ENCODE data around the gene NAB1.
"Not testable (repeated sequence)": the region's sequence is repeated elsewhere in the genome, so short reads cannot be mapped to it uniquely, and the experiment has no call there.

Gene NAB1, protein sequence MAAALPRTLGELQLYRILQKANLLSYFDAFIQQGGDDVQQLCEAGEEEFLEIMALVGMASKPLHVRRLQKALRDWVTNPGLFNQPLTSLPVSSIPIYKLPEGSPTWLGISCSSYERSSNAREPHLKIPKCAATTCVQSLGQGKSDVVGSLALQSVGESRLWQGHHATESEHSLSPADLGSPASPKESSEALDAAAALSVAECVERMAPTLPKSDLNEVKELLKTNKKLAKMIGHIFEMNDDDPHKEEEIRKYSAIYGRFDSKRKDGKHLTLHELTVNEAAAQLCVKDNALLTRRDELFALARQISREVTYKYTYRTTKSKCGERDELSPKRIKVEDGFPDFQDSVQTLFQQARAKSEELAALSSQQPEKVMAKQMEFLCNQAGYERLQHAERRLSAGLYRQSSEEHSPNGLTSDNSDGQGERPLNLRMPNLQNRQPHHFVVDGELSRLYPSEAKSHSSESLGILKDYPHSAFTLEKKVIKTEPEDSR

DNA sequence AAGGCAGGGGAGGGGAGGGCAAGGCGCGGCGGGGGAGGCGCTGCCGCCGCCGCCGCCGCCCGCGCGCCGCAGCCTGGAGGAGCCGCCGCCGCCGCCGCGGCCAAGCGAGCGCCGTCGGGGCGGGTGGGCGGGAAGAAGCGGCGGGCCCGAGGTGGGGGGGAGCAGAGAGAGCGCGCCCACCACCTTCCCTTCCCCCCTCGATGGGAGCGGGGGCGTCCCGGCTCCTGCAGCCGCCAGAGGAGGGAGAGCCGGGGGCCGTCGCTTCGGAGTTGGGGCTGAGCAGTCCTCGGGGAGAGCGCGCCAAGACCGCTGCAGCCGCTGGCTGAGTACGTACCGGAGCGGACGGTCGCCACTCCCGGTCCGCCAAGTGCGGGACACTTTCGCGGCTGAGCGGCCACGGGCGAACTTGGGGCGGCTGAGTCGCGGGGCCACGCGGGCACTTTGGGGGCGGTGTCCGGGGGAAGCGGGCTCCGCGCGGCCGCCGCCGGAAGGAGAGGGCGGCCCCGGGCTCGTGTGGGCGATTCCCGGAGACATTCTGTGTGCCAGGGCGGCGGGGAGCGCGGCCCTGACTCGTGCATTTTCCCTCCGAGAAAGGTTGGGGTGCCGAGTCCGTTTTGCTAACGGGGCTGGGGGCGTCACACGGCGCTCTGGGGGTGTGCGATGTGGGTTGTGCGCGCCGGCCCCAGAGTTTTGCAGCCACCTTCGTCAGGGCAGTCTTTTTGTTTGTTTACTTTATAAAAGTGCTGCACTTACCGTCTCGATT, at the start of gene NAB1:
NAB1 (plus strand) TSS at position 49 of the 763 bp plus-strand sequence. CDS start 10,094 bp downstream, outside the sequence.
- FAIRE-seq: no peak

DNA sequence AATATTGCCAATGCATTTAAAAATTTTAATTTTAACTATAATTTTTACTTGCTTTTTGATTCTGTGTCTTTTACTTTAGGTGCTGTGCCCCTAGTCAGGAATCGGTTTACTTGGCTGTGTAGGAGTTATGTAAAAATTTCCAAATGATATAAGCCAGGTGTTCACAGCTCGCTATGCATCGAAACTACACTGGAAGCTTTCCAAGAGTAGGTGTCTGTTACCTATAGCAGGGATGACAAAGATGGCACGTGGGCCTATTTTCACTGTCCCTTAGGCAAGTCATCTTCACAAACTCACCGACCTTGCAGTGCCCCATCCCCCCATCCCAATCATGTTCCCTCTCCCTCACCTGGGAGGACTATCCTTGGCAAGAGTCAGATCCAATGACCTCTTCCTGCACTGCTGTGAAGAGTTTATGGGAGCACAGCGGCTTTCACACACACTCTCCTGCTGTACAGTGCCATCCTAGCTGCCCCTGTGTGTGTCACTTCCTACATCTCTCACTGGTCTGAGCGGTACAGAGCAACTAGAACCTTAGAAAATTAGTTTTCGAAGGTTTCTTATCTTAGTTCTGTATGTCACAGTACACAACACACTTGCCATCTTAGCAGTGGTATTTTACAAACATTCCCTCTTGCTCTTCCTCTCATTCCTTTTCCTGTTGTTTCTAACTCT, 49.2 kb upstream of the NAB1 start:
- no peak for FAIRE-seq

DNA sequence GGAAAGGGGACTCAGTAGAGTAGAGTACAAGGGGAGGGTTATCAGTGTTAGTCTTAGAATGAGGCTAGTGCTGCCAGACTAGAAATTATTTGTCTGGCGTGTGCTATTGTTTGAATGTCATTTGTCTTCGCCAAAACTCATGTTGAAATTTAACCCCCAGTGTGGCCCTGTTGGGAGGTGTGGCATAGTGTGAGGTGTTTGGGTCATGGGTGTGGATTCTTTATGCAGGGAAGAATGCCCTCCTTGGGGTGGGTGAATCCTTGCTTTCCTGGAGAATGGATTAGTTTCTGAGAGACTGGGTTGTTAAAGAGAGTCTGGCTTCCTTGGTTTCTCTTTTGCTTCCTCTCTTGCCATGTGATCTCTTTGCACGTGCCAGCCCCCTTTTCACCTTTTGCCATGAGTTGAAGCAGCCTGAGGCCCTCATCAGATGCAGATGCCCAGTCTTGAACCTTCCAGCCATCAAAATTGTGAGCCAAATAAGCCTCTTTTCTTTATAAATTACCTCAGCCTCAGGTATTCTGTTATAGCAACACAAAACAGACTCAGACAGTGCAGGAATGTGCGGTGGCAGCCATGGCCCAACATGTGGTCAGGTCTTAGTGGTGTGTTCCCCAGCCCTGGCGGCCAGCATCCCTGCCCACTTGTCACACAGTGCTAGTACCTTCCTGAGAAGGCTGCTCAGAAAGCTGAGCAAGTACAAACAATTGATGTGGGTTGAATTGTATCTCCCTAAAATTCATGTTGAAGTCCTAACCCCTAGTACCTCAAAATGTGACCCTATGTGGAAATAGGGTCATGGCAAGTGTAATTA, 48.4 kb upstream of the NAB1 start:
- FAIRE-seq: no peak

DNA sequence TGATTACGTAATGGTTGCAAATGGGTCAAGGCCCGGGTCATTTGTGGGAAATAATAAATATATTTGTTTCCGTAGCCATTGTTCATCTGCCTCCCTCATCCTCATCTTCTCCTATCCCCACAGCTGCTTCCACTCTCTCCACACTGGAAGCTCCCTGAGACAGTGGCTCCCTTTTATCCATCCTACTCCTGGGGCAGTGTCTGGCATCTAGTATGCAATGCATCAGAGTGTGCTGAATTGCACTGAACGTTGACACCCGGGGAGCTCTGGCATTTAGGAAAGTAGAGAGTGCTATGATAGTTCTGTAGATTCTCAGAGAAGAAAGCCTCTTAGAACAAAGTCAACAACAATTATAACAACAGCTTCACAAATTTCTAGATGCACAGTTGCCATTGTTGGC, 45.5 kb upstream of the NAB1 start:
- no peak for FAIRE-seq

DNA sequence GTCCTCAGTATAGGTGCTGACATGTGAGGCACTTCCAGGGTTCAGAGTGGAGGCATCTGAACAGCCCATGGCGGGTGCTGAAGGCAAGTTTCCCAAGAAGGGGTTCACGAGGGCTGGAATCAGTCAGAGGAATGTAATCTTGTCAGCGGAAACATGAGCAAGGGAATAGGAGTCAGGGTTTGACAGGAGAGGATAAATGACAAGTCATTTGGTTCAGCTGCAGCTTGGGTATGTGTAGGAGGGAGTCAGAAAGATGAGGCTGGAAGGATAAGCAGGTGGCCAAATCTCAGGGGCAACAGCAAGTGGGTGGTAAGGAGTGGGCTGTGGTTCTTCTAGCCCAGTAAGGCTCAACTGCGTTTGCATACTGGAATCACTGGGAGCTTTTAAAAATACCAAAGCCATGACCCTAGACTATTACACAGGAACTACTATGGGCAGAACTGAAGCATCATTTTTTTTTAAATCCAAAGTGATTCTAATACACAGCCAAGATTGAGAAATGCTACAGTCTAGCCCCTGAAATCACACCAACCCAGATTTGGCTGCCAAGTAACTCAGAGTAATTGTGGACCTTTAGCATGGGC, 41.8 kb upstream of the NAB1 start:
- FAIRE-seq: no peak

DNA sequence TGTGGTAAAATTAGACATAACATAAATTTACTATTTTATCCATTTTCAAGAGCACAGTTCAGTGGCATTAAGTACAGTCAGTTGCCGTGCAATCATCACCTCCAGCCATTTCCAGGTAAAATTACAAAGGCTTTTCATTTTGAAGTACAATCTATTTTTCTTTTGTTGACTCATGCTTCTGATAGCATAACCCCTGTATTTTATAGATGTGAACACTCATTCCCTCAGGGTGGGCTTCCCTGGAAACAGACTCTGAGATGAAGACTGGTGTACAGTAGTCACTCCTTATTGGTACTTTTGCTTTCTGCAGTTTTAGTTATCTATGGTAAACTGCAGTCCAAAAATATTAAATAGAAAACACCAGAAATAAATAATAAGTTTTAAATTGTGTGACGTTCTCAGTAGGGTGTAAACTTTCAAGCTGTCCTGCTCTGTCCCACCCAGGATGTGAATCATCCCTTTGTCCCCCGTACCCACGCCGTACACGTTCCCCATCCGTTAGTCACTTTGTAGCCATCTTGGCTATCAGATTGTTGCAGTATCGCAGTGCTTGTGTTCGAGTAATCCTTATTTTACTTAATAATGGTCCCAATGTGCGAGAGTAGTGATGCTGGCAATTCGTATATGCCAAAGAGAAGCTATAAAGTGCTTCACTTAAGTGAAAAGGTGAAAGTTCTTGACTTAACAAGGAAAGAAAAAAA, 41.1 kb upstream of the NAB1 start:
- FAIRE-seq: no peak

DNA sequence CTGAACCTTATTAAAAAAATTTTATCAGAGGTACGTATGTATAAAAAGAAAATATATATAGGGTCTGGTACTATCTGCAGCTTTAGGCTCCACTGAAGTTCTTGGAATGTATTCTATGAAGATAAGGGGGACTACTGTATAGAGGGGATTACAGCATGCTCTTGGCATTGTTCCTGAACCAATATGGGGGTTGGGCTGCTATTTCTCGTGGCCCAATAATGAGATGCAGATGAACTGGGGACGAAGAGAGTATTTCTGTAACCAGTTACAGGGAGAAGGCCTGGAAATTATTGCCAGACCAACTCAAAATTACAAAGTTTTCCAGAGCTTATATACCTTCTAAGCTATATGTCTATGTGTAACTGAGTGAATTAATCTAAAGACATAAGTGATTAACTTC, 40.0 kb upstream of the NAB1 start:
- FAIRE-seq: not testable (repeated sequence)

DNA sequence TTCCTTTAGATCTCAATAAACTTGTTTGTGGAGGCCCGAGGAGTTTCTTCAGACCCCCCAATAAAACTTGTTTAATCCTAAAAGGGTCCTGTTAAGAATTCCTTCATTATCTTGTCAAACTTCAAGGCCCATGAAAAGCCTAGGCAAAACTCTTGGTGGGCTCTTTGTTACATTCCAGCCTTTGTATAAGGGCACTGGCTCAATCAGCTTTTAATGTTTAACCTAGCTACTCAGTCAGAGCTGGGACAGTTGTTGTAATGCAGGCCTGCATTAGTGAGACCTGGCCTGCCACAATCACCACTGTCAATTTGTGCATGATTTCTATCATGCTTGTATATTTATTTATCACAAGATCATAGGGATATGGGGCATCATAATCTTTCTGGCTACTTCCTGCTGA, 39.5 kb upstream of the NAB1 start:
- not testable (repeated sequence) for FAIRE-seq

DNA sequence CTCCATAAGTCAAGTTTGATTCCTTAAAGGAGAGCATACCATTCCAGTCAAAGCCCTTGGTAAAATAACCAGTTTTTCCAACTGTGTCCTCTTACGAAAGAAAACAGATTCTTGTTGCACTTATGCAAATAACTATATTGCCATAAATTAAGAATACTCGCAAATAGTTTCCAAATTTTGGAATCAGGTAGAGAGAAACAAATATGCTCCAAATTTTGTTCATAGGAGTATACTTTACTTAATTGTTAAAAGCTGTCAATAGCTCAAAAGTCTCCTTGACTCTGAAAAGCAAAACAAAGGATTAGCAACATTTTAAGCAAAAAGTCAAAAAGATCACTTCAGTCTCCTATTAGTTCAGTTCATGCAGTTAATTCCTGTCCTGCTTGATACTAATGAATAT, 38.4 kb upstream of the NAB1 start:
- not testable (repeated sequence) for FAIRE-seq

DNA sequence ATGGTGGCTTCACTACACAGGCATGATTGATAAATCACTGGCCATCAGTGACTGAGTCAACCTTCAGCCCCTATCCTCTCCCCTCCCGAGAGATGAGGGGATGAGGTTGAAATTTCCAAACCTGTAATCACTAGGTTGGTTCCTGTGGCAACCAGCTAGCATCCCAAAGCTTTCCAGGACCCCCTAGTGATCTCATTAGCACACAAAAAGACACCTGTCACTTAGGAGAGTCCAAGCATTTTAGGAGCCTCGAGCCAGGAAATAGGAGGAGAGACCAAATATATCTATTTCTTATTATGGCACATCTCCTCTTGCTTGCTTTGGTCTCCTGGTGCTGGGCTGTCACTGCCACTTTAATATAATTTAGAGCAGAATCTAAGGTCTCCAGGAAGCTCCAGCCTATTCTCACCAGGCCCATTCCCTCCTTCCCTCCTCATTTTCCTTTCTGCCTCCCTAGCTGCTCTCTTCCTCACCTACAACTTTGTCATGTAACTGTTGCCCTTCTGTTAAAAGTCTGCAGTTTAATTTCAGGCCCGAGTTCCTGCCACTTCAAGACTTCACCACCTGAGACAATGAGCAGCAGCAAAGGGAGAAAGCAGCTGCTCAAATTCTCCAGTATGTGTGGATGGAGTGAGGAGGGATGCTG, 33.2 kb upstream of the NAB1 start:
- FAIRE-seq: no peak

DNA sequence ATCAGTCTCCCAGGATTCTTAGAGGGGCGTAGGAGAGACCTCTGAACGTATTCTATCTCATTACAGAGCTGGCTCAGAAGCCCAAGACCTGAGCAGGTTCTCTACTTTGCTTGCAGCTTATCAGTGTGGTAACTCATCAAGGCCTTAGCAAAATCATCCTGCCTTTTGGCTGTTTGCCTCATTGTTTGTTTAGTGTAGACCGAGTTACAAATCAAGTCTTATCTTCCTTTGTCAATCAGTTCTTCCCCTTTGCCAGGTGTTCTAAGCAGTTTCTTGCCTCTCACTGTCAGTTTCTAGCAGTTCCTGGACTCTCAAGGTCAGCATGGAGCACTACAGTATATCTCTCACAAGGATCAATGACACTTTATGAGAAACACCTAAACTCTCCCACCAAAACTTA, 30.9 kb upstream of the NAB1 start:
- no peak for FAIRE-seq

DNA sequence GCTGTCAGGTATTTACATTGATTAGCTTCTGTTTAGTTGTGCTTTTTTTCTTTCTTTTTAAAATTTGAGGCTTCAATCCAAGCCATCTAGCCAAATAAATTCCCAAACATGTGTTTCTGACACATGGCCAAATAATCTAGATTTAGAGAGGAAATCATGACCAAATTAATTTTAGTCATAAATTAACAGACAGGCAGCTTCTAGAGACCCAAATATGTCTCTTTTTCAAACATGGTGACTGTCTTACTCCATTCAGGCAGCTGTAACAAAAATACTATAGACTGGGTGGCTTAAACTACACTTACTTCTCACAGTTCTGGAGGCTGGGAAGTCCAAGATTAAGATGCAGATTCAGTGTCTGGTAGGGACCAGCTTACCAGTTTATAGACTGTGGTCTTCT, 23.2 kb upstream of the NAB1 start:
- no peak for FAIRE-seq

DNA sequence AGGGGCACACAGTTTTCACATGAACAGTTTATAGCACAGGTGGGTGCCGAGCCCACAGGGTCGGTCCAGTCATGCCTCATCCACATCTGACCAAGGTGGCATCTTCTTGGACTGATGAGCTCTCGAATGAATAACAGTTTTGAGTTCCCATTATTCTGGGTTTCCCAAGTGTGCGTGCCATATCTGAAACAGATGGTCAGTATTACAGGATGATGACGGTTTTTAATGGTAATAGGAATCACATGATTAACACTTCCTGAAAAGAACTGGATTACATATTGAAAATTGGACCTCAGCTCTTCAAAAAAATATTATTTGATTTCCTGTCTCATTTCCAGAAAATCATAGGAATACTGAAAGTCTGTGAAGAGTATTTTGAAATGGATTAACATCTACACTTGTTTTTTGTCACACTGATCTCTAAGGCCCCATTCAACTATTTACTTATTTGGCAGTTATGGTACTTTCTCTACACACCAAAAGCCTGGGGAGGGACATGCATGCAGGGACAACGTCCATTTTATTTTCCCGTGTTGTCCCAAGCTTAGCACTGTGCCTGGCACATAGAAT, 22.2 kb upstream of the NAB1 start:
- no peak for FAIRE-seq

DNA sequence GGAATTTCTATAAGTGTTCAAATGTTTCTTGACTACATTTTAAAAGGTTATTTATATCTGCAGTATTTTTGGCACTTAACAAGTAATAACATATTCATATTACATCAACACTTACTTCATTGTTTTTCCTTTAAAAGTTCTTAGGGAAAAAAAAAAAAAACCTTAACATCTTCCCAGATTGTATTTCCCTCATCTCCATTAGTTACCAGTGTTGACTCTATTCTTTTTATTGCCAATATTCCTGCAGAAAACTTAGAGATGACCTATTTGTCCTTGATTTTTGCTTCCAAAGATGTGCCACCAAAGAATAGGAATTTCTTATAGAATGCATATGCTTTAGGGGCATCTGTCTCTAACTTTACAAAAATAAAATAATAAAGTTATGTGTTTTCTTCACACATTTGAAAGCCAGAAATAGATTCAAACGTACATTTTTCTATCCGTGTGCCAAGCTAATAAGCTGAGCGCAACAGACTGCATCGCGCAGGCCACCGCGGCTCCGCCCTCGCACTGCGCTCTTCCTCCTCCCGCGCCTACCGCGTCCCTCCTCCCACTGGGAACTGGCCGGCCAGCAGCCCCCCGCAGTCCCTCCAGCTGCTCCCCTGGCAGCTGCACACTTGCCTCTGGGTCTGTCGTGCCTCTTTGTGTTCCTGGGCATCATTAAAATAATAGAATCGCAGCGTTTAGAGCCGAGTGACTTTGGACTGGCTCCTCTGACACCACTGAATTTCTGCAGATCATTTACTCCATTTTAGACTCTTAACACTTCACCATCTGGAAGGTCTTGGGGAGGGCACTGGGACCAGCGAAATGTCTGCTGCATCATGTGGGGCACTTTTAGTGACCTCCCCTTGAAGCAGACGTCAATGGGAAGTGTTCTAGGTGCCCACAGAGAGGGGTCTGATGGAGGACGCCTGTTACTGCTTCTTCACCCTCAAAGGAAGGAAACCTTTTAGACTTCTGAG, 21.2 kb upstream of the NAB1 start:
- no peak for FAIRE-seq

DNA sequence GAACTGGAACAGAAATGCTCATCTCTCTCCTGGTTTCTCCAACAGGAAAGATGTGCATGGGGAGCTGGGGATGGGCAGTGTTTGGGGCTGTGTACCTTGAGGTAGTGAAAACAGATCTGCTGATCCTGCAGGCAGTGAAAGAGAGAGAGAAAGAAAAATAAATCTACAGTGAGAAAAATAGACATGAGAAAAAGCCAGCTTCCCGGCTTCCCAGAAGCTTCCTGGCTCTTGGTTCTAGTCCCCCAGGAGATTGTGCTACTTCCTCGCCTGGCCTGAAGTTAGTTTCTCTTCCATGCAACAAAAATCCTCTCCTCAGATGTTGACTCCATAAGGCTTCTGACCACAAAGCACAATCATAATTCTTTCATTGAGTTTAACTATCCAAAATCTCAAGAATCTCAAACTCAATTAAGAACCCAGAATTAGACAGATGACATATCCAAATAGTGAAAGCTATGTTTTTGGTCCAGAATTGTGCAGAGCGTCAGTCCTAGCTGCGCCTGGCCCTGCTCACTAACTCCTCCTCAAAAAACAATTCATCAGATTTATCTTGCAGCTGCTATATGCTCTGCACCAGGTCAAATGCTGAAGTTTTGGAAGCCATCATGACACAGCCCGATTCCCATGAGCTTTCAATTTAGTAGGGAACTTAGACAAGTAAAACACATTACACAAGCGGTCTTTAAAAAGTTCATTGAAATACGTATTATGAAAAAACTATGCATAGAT, 20.1 kb upstream of the NAB1 start:
- FAIRE-seq: no peak

DNA sequence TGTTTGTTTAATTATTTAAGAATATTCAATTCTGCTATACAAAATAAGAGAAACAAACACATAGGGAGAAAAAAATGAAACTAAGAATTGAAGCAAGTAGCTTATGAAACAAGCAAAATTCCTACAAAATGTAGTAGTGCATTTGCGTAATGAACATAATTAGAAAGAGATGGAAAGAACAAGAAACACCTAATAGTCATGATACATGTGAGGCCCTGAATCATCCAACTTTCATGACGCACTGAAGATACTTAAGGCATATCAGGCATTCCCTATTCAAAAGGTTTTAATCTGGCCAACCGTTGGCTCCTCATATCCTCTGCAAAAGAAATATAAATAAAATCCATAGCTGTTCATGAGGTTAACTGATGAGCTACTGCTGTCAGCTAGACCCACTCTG, 14.5 kb upstream of the NAB1 start:
- FAIRE-seq: no peak

DNA sequence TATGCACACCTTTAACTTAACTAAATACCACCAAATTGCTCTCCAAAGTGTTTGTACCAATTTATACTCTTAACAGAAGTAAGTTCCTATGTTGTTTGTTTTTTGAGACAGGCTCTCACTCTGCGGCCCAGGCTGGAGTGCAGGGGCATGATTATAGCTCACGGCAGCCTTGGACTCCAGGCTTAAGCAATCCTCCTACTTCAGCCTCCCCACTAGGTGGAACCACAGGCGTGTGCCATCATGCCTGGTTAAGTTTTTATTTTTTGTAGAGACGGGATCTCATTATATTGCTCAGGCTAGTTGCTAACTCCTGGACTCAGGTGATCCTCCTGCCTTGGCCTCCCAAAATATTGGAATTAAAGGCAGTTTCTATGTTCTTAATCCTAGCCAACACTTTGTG, 13.1 kb upstream of the NAB1 start:
- no peak for FAIRE-seq

DNA sequence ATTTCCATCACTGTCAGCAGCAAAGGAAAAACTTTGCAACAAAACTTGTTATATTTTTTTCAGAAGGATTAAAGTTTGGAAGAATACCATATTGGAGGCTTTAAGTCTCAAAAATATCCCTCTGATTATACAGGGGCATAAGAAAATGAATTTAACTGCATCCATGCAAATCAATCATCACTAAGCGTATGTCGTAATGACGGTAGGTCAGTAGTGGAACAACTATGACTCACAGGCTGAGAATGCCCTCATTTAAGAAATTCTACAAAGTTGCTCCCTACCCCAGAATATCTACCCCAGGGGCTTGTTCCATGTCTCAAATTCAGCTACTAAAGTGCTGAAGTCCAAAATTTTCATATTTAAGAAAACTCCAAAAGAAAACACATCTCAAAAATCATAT, 12.5 kb upstream of the NAB1 start:
- no peak for FAIRE-seq

DNA sequence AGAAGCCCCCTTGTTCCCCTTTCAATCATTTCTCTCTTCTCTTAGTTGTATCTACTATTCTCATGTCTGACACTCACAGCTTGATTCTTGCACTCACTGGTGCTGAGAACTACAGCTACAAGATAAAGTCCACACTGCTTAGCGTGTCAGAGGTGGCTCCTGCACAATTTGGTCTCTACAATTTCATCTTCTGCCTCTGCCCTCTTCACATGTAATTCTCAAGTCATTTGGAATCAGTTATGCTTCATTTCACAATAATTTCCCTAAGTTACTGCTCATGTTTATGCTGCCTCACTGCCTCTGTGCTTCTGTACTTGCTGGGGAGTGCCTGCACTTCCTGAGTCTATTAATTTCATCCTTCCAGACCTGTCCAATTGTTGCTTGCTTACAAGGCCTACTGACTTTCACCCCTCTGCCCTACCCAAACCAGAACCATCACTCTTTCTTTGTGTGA, 11.6 kb upstream of the NAB1 start:
- FAIRE-seq: no peak
